ENCODE results near the gene LANCL3. TPM values are rescaled to one million over a fixed set of nuclear protein-coding genes. Genes with fewer than 3 reads are reported as not detected.

The LANCL3 gene
- total RNA-seq, 1 experiment from 2014 or later, result 1.5 TPM

GRCh38 chrX:37685381-37686359, 114.2 kb downstream of the LANCL3 start, which contains the start of gene XK:
Gene XK, plus strand, starts transcription at chrX:37685791. Its CDS starts 171 bp downstream, at chrX:37685962.
- DNase-seq, result peak; percentile 41 to 59
- H3K9me2 ChIP-seq (ENCODE audit: insufficient read depth), result no peaks in the 10 kb centered on the region
- H3K9me3 ChIP-seq (ENCODE audit: insufficient read depth, low read depth), result no peaks in the 10 kb centered on the region
- CTCF ChIA-PET, result no interaction called here
- POLR2A ChIA-PET (ENCODE audit: unreplicated experiment), result no interaction called here
- TF ChIP-seq EZH2 (IDR thresholded peaks at IDR 0.05; ENCODE audit: low read depth), result no peak
- TF ChIP-seq, protein P1, sequence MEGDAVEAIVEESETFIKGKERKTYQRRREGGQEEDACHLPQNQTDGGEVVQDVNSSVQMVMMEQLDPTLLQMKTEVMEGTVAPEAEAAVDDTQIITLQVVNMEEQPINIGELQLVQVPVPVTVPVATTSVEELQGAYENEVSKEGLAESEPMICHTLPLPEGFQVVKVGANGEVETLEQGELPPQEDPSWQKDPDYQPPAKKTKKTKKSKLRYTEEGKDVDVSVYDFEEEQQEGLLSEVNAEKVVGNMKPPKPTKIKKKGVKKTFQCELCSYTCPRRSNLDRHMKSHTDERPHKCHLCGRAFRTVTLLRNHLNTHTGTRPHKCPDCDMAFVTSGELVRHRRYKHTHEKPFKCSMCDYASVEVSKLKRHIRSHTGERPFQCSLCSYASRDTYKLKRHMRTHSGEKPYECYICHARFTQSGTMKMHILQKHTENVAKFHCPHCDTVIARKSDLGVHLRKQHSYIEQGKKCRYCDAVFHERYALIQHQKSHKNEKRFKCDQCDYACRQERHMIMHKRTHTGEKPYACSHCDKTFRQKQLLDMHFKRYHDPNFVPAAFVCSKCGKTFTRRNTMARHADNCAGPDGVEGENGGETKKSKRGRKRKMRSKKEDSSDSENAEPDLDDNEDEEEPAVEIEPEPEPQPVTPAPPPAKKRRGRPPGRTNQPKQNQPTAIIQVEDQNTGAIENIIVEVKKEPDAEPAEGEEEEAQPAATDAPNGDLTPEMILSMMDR (conservative IDR thresholded peaks at IDR 0.05), result no peak
- H4K20me1 ChIP-seq (ENCODE audit: insufficient read depth), result no peaks in the 10 kb centered on the region
- H3K4me1 ChIP-seq (replicated peaks; ENCODE audit: insufficient read depth), result peaks cover 21% of the 10 kb centered on the region
- intact Hi-C loops (cut with micrococcal nuclease; ENCODE audit: unreplicated experiment), result loop anchor here (5.0 kb wide), 1 partner anchor 113 kb away; the partner anchor contains the start of gene LANCL3
- no TSS peak for BruUV-seq (replicated peaks)
- H3K27ac ChIP-seq, result peak within 1 kb of the TSS; percentile 55
- peaks cover 16% of the 10 kb centered on the region; the same call in 1 of the 2 replicates for H3F3A ChIP-seq (ENCODE audit: insufficient read depth, low read depth)
- H3K79me2 ChIP-seq (ENCODE audit: low read depth), result no peaks in the 10 kb centered on the region
- no peaks in the 10 kb centered on the region for H3K36me3 ChIP-seq (ENCODE audit: low read depth)
- peak within 1 kb of the TSS; percentile 94 for H3K4me2 ChIP-seq
- H2AFZ ChIP-seq, result peak within 1 kb of the TSS; percentile 89
- H3K27me3 ChIP-seq (ENCODE audit: insufficient read depth, low read depth), result no peaks in the 10 kb centered on the region
- peak within 1 kb of the TSS; percentile 78 for H3K4me3 ChIP-seq

DNA sequence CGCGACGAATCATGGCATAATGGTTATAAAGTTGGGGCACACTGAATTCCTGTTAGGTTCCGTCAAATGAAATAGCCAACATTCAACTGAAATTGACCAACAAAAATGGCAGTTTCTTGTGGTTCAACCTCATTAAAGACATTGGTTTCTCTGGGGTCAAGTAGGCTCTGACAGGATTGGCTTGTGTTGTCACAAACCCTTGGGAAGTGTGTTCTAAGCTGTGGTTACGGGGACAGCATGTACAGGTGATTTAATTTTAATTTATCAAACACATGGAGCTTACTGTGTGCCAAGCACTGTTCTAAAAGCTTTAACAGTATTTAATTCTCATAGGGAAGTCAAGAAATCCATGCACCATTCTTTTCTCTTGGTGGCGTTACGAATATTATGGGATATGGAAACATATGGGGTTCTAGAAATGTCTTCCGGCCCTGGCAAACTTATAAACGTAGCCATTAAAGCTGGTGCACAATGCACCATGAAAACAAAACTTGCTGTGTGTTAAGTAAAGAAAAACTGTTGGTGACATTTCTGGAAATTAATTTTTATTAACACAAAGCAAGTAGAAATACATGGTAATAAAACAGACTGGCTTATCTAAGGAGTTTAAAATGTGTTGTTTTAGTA, 115.0 kb downstream of the LANCL3 start:
- no peaks in the 10 kb centered on the region for H3K27me3 ChIP-seq (ENCODE audit: insufficient read depth, low read depth)
- H3K9me3 ChIP-seq (ENCODE audit: insufficient read depth, low read depth), result no peaks in the 10 kb centered on the region
- H3K79me2 ChIP-seq (ENCODE audit: low read depth), result no peaks in the 10 kb centered on the region
- H3K4me3 ChIP-seq, result peak overlapping the region; percentile 78
- peaks cover 21% of the 10 kb centered on the region for H3K4me1 ChIP-seq (replicated peaks; ENCODE audit: insufficient read depth)
- H3K9me2 ChIP-seq (ENCODE audit: insufficient read depth), result no peaks in the 10 kb centered on the region
- intact Hi-C loops (cut with micrococcal nuclease; ENCODE audit: unreplicated experiment), result loop anchor here (5.0 kb wide), 1 partner anchor 114 kb away; the partner anchor contains the start of gene LANCL3
- no peaks in the 10 kb centered on the region for H3K36me3 ChIP-seq (ENCODE audit: low read depth)
- peak overlapping the region; percentile 26; the same call in 1 of the 2 replicates for H3K27ac ChIP-seq
- no peak for DNase-seq
- TF ChIP-seq, protein P1 (conservative IDR thresholded peaks at IDR 0.05), result no peak
- TF ChIP-seq EZH2 (IDR thresholded peaks at IDR 0.05; ENCODE audit: low read depth), result no peak
- H3K4me2 ChIP-seq, result peak overlapping the region; percentile 94
- H3F3A ChIP-seq (ENCODE audit: insufficient read depth, low read depth), result peaks cover 16% of the 10 kb centered on the region; the same call in 1 of the 2 replicates
- H2AFZ ChIP-seq, result peak overlapping the region; percentile 89
- ChIA-PET CTCF (no interaction called here), POLR2A (ENCODE audit: unreplicated experiment) (interaction anchor here (0.6 to 0.7 kb wide), 2 partner anchors 115 to 330 kb away, joined by 3 to 13 read pairs; no protein-coding TSS in a partner anchor)
- TSS peak; percentile 52 for BruUV-seq (replicated peaks)
- no peaks in the 10 kb centered on the region for H4K20me1 ChIP-seq (ENCODE audit: insufficient read depth)

- H3K4me1 ChIP-seq (replicated peaks; ENCODE audit: insufficient read depth), result peaks cover 21% of the 10 kb centered on the region
- CTCF ChIA-PET, result no interaction called here
- BruUV-seq (replicated peaks), result no TSS peak
- peak overlapping the region; percentile 78; the same call in 1 of the 2 replicates for H3K4me3 ChIP-seq
- peak overlapping the region; percentile 89; the same call in 1 of the 2 replicates for H2AFZ ChIP-seq
- peaks cover 16% of the 10 kb centered on the region; the same call in 1 of the 2 replicates for H3F3A ChIP-seq (ENCODE audit: insufficient read depth, low read depth)
- no peak for TF ChIP-seq EZH2 (IDR thresholded peaks at IDR 0.05; ENCODE audit: low read depth)
- TF ChIP-seq, protein P1 (conservative IDR thresholded peaks at IDR 0.05), result no peak
- no peak overlapping the region for H3K27ac ChIP-seq
- no peaks in the 10 kb centered on the region for H3K36me3 ChIP-seq (ENCODE audit: low read depth)
- no peak for DNase-seq
- POLR2A ChIA-PET (ENCODE audit: unreplicated experiment), result interaction anchor here (0.6 to 0.7 kb wide), 2 partner anchors 115 to 330 kb away, joined by 3 to 13 read pairs; no protein-coding TSS in a partner anchor
- intact Hi-C loops (cut with micrococcal nuclease; ENCODE audit: unreplicated experiment), result loop anchor here (5.0 kb wide), 1 partner anchor 115 kb away; the partner anchor contains the start of gene LANCL3
- no peaks in the 10 kb centered on the region for H3K9me2 ChIP-seq (ENCODE audit: insufficient read depth)
- no peaks in the 10 kb centered on the region for H3K27me3 ChIP-seq (ENCODE audit: insufficient read depth, low read depth)
- H3K79me2 ChIP-seq (ENCODE audit: low read depth), result no peaks in the 10 kb centered on the region
- peak overlapping the region; percentile 94 for H3K4me2 ChIP-seq
- H4K20me1 ChIP-seq (ENCODE audit: insufficient read depth), result no peaks in the 10 kb centered on the region
- H3K9me3 ChIP-seq (ENCODE audit: insufficient read depth, low read depth), result no peaks in the 10 kb centered on the region
Measured at GRCh38 chrX:37686996-37687395, 115.5 kb downstream of the LANCL3 start.
